OCI-LY3 (cell line): ENCODE measurements around the gene VPS8.

ENCODE experiments used
- H2AFZ ChIP-seq: fragments of 200-600, 300-600 bp; shearing (Covaris generic); 2 replicates; pipeline ENCODE4 v1.6.0; 2014; ENCODE audit warnings: antibody characterized with exemption, low read depth, low read length
- H3K27ac ChIP-seq: fragments of 200-600, 300-600 bp; sonication (generic); 2 replicates; pipeline ENCODE4 v1.5.1; 2014; ENCODE audit warnings: mild to moderate bottlenecking, low read length, moderate library complexity, mixed read lengths
- H3K27me3 ChIP-seq: fragments of 200-600, 300-600 bp; sonication (generic); 2 replicates; pipeline ENCODE4 v1.6.1; 2014; ENCODE audit warnings: low read depth, low read length, mixed read lengths
- H3K36me3 ChIP-seq: fragments of 200-600, 300-600 bp; sonication (generic); replicated peaks from 2 replicates; pipeline ENCODE3; 2014; ENCODE audit warnings: low read depth, low read length, mixed read lengths
- H3K4me1 ChIP-seq: fragments of 300-600, 200-600 bp; sonication (generic); 2 replicates; pipeline ENCODE4 v1.6.1; 2014; ENCODE audit warnings: low read length, mixed read lengths
- H3K4me2 ChIP-seq: fragments of 200-600, 300-600 bp; sonication (generic); 2 replicates; pipeline ENCODE4 v1.6.1; 2014; ENCODE audit warnings: low read length, mixed read lengths
- H3K4me3 ChIP-seq: fragments of 300-600, 200-600 bp; sonication (generic); 2 replicates; pipeline ENCODE4 v1.5.1; 2014; ENCODE audit warnings: antibody characterized with exemption, mild to moderate bottlenecking, low read length, moderate library complexity
- H3K79me2 ChIP-seq: fragments of 300-600, 200-600 bp; shearing (Covaris generic); 2 replicates; pipeline ENCODE4 v1.6.1; 2014; ENCODE audit warnings: mild to moderate bottlenecking, low read length, mixed read lengths
- H3K9ac ChIP-seq: fragments of 300-600, 200-600 bp; shearing (Covaris generic); 2 replicates; pipeline ENCODE4 v1.6.0; 2014; ENCODE audit warnings: mild to moderate bottlenecking, low read length, moderate library complexity
- H3K9me3 ChIP-seq: fragments of 200-600, 300-600 bp; shearing (Covaris generic); 2 replicates; pipeline ENCODE4 v1.6.1; 2014; ENCODE audit warnings: low read length, mixed read lengths; ENCODE audit not compliant: insufficient read depth
- H4K20me1 ChIP-seq: fragments of 200-600, 300-600 bp; sonication (generic); 2 replicates; pipeline ENCODE4 v1.6.1; 2016; ENCODE audit warnings: low read length, mixed read lengths; ENCODE audit not compliant: insufficient read depth
- CTCF ChIP-seq: fragments of 200-600, 300-600 bp; sonication (generic); IDR thresholded peaks from 2 replicates; pipeline ENCODE4 v1.5.1; 2014; ENCODE audit warnings: antibody characterized with exemption, low read length, low read depth
- EZH2phosphoT487 ChIP-seq: fragments of 200-600 bp; shearing (Covaris generic); IDR thresholded peaks from 2 replicates; pipeline ENCODE4 v1.6.1; 2018; ENCODE audit warnings: antibody characterized with exemption, mixed run types, low read depth

Gene VPS8

GRCh38 chr3:184919651-184920050 lies 107.7 kb downstream of the VPS8 start:
- H3K9ac ChIP-seq = no peak overlapping the region
- H3K27me3 ChIP-seq = no peaks in the 10 kb centered on the region
- H3K9me3 ChIP-seq = no peaks in the 10 kb centered on the region
- H3K79me2 ChIP-seq = no peaks in the 10 kb centered on the region
- H4K20me1 ChIP-seq = no peaks in the 10 kb centered on the region
- no peaks in the 10 kb centered on the region for H3K4me1 ChIP-seq
- H3K4me3 ChIP-seq = no peak overlapping the region
- H3K27ac ChIP-seq = no peak overlapping the region
- H3K36me3 ChIP-seq = peaks cover 5% of the 10 kb centered on the region
- no peak overlapping the region for H2AFZ ChIP-seq
- no peak for TF ChIP-seq CTCF
- TF ChIP-seq EZH2phosphoT487 = no peak
- no peak overlapping the region for H3K4me2 ChIP-seq

GRCh38 chr3:184924547-184924946 lies 112.6 kb downstream of the VPS8 start:
- Histone ChIP-seq H3K4me2 (no peak overlapping the region), H3K79me2 (no peaks in the 10 kb centered on the region), H3K9ac (no peak overlapping the region), H3K4me1 (no peaks in the 10 kb centered on the region), H3K4me3 (no peak overlapping the region), H3K27ac (no peak overlapping the region), H2AFZ (no peak overlapping the region), H4K20me1 (no peaks in the 10 kb centered on the region), H3K9me3 (no peaks in the 10 kb centered on the region), H3K36me3 (no peaks in the 10 kb centered on the region), H3K27me3 (no peaks in the 10 kb centered on the region)
- TF ChIP-seq CTCF (no peak), EZH2phosphoT487 (no peak)

- Histone ChIP-seq H3K4me3 (no peak overlapping the region), H3K4me1 (no peaks in the 10 kb centered on the region), H4K20me1 (no peaks in the 10 kb centered on the region), H3K27ac (no peak overlapping the region), H3K36me3 (no peaks in the 10 kb centered on the region), H3K27me3 (no peaks in the 10 kb centered on the region), H3K9ac (no peak overlapping the region), H3K79me2 (no peaks in the 10 kb centered on the region), H3K4me2 (no peak overlapping the region), H3K9me3 (no peaks in the 10 kb centered on the region), H2AFZ (no peak overlapping the region)
- no peak for TF ChIP-seq EZH2phosphoT487
- TF ChIP-seq CTCF = no peak
These were observed 115.9 kb downstream of the VPS8 start for GRCh38 chr3:184927796-184928315.

GRCh38 chr3:184932777-184933176 lies 120.8 kb downstream of the VPS8 start:
- H3K4me3 ChIP-seq = no peak overlapping the region
- H3K9me3 ChIP-seq = no peaks in the 10 kb centered on the region
- H2AFZ ChIP-seq = no peak overlapping the region
- no peaks in the 10 kb centered on the region for H3K79me2 ChIP-seq
- H3K4me2 ChIP-seq = no peak overlapping the region
- no peak overlapping the region for H3K27ac ChIP-seq
- no peaks in the 10 kb centered on the region for H3K4me1 ChIP-seq
- H3K27me3 ChIP-seq = no peaks in the 10 kb centered on the region
- H3K9ac ChIP-seq = no peak overlapping the region
- no peak for TF ChIP-seq CTCF
- TF ChIP-seq EZH2phosphoT487 = no peak
- no peaks in the 10 kb centered on the region for H3K36me3 ChIP-seq
- no peaks in the 10 kb centered on the region for H4K20me1 ChIP-seq
